Suppressor macrophage (primary cell): ENCODE measurements around the gene BYSL.
A peak's percentile ranks its signal among the peaks of the same experiment; 100 is the strongest.
"Not testable (repeated sequence)": the region's sequence is repeated elsewhere in the genome, so short reads cannot be mapped to it uniquely, and the experiment has no call there.

Experiments used
- DNase-seq, 4 experiments: peaks; one replicate each; pipeline ENCODE4 v3.0.0-alpha.2; 2020 to 2022

Gene BYSL

GRCh38 chr6:41942067-41942851 lies 21.0 kb downstream of the BYSL start:
- DNase-seq: peak in 1 of 4 experiments; percentile 76

GRCh38 chr6:41942882-41943281 lies 21.6 kb downstream of the BYSL start:
- not testable (repeated sequence) for DNase-seq

GRCh38 chr6:41943456-41943855 lies 22.2 kb downstream of the BYSL start:
- DNase-seq: peak in 2 of 4 experiments; percentile 47 to 50

GRCh38 chr6:41947581-41948220 lies 26.4 kb downstream of the BYSL start:
- DNase-seq: no peak

GRCh38 chr6:41954668-41955067 lies 33.4 kb downstream of the BYSL start:
- DNase-seq: no peak

GRCh38 chr6:41955412-41955811 lies 34.1 kb downstream of the BYSL start:
- no peak for DNase-seq

- DNase-seq: no peak
These were observed 35.8 kb downstream of the BYSL start for GRCh38 chr6:41957117-41957516.

- DNase-seq: no peak
These were observed 36.9 kb downstream of the BYSL start for GRCh38 chr6:41958022-41958856.

- no peak for DNase-seq
These were observed 38.7 kb downstream of the BYSL start for GRCh38 chr6:41960028-41960427.

GRCh38 chr6:41963371-41963770 lies 42.1 kb downstream of the BYSL start:
- no peak for DNase-seq

- no peak for DNase-seq
These were observed 43.0 kb downstream of the BYSL start for GRCh38 chr6:41964201-41964887.

- no peak for DNase-seq
These were observed 44.3 kb downstream of the BYSL start for GRCh38 chr6:41965429-41966213.

GRCh38 chr6:41966214-41966920 lies 45.1 kb downstream of the BYSL start:
- no peak for DNase-seq

- DNase-seq: peak; percentile 19 to 63 (median 62)
These were observed 45.6 kb downstream of the BYSL start for GRCh38 chr6:41966961-41967311.

- DNase-seq: peak; percentile 43 to 78 (median 59)
These were observed 46.3 kb downstream of the BYSL start for GRCh38 chr6:41967312-41968287.

GRCh38 chr6:41970436-41970846 lies 49.1 kb downstream of the BYSL start:
- peak; percentile 90 to 98 (median 94) for DNase-seq

GRCh38 chr6:41972826-41973225 lies 51.5 kb downstream of the BYSL start:
- DNase-seq: no peak

- DNase-seq: no peak
These were observed 53.1 kb downstream of the BYSL start for GRCh38 chr6:41974281-41974825.

- no peak for DNase-seq
These were observed 54.0 kb downstream of the BYSL start for GRCh38 chr6:41975276-41975675.
